ENCODE data around the gene CHADL.
"Not testable (repeated sequence)": the region's sequence is repeated elsewhere in the genome, so short reads cannot be mapped to it uniquely, and the experiment has no call there.

The CHADL gene

DNA sequence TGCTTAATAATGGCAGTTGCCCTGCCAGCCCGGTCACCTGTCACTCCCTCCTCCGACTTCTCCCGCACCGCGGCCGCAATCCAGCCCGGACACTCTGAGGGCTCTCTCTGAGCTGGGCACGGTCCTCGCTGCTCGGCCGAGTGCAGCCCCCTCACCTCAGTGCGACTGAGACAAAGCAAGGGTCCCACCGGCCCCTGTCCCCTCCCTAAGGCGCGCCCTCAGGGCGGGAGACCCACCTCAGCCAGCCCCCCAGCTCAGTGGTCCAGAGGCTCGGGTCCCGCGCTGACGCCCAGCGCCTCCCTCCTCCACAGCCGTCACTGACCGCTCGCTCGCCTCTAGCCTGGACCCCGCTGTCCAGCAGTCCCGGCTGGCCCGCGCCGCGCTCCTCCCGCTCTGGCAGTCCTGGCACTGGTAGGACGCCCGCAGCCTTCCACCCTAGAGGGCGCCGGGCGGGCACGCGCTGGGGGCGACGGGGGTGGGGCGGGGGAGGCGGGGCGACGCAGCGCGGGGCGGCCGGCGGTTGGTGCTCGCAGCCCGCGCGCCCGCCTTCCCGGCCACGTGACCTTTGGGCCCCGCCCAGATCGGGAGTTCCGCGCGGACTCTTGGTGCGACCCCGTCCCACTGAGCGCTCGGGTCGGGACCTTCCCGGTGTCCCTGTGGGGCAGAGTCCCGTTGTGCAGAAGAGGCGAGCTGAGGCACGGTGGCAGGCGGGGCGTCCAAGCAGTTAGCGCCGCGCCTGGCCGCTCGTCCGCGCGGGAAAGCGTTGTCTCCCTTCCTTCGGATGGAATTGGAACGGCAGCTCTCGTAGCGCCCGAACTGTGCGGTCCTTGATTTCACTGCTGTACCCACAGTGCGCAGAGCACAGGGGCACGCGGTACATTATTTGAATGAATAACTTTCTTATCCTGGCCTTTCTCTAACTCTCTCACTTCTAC lies 43.4 kb downstream of the CHADL start:
- peaks cover 10% of the 10 kb centered on the region for H3K4me1 Mint-ChIP-seq
- H3K4me3 Mint-ChIP-seq: peak overlapping the region; percentile 78
- ATAC-seq: peak; percentile 89
- DNase-seq (ENCODE audit: low spot score in 2 of 2): peak; percentile 77 to 91
- H3K9me3 Mint-ChIP-seq: no peaks in the 10 kb centered on the region
- no peaks in the 10 kb centered on the region for H3K36me3 Mint-ChIP-seq
- H3K27ac Mint-ChIP-seq: peak overlapping the region; percentile 12

DNA sequence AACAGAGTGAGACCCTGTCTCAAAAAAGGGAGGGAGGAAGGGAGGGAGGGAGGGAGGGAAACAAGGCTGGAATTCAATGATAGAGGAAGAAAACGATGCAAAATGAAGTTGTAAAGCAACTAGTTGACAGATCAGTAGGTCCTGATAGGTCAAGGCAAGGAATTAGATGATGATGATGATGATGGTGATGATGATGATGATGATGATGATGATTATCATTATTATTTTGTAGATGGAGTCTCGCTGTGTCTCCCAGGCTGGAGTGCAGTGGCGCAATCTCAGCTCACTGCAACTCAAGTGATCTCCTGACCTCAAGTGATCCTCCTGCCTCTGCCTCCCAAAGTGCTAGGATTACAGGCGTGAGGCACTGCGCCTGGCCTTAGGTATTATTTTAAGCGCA lies 46.9 kb downstream of the CHADL start:
- Mint-ChIP-seq H3K4me3 (no peak overlapping the region), H3K27ac (peak overlapping the region; percentile 10), H3K4me1 (peaks cover 10% of the 10 kb centered on the region), H3K9me3 (no peaks in the 10 kb centered on the region), H3K36me3 (no peaks in the 10 kb centered on the region)
- ATAC-seq (no peak), DNase-seq (ENCODE audit: low spot score in 2 of 2) (no peak)

DNA sequence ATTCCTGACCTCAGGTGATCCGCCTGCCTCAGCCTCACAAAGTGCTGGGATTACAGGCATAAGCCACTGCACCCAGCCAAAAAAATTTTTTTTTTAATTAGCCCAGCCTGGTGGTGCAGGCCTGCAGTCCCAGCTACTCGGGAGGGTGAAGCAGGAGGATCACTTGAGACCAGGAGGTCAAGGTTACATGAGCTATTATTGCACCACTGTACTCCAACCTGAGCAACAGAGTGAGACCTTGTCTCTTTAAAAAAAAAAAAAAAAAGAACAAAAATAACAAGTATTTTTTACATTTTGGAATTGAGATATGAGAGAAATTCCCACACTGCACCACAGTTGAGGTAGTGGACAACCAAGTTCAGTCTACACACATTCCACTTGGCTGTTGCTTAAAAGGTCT lies 49.3 kb downstream of the CHADL start:
- Mint-ChIP-seq H3K27ac (no peak overlapping the region), H3K9me3 (no peaks in the 10 kb centered on the region), H3K4me1 (no peaks in the 10 kb centered on the region), H3K4me3 (no peak overlapping the region), H3K36me3 (no peaks in the 10 kb centered on the region)
- ATAC-seq (no peak), DNase-seq (ENCODE audit: low spot score in 2 of 2) (no peak)

DNA sequence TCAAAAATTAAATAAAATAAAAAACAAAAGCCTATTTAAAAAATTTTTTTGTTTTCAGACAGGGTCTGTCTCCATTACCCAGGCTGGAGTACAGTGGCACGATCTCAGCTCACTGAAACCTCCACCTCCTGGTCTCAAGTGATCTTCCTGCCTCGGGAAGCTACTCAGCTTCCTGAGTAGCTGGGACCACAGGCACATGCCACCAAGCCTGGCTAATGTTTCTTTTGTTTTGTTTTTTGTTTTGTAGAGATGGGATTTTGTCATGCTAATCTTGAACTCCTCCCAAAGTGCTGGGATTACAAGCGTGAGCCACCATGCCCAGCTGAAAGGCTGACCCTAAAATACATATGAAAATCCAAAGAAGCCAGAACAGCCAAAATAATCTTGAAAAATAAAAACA lies 56.1 kb downstream of the CHADL start:
- Mint-ChIP-seq H3K4me1 (no peaks in the 10 kb centered on the region), H3K27ac (no peak overlapping the region), H3K4me3 (no peak overlapping the region), H3K9me3 (no peaks in the 10 kb centered on the region), H3K36me3 (peaks cover 14% of the 10 kb centered on the region)
- no peak for DNase-seq (ENCODE audit: low spot score in 2 of 2)
- ATAC-seq: no peak

DNA sequence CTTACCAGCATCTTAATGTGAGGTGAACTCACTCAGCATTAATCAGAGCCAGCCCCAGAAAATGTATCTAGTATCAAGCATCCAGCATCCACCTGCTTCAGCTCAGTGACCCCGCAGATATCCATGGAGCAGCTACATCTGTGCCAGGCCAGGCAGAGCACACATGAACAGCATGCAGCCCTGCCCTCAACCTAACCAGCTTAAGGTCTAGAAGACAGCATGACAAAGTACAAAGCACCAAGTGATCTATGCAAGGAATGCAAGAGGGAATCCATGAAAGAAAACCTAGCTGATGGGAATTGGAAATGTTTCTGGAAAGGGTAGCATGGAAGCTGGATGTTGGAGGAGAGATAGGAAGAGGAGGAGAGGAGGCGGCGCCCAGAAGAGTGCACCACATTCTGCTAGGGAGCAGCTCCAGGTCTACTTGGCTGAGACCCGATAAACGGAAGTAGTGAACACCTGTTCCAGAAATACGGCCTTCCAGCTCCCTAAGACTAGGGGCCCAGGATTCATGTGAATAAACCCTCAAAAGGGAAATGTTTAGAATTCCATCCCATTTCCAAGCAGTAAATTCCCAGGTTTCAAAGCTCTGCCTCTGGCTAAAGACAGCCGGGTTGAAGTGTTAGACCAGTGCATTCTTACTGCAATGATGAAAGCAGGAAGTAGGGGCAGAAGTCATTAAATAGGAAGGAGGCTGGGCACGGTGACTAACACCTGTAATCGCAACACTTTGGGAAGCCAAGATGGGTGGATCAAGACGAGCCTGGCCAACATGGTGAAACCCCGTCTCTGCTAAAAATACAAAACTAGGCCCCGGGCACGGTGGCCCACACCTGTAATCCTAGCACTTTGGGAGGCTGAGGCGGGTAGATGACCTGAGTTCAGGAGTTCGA lies 59.1 kb downstream of the CHADL start:
- ATAC-seq: no peak
- no peak for DNase-seq (ENCODE audit: low spot score in 2 of 2)
- peaks cover 45% of the 10 kb centered on the region for H3K36me3 Mint-ChIP-seq
- no peak overlapping the region for H3K4me3 Mint-ChIP-seq
- H3K27ac Mint-ChIP-seq: peak overlapping the region; percentile 43
- no peaks in the 10 kb centered on the region for H3K9me3 Mint-ChIP-seq
- peaks cover 5% of the 10 kb centered on the region for H3K4me1 Mint-ChIP-seq

DNA sequence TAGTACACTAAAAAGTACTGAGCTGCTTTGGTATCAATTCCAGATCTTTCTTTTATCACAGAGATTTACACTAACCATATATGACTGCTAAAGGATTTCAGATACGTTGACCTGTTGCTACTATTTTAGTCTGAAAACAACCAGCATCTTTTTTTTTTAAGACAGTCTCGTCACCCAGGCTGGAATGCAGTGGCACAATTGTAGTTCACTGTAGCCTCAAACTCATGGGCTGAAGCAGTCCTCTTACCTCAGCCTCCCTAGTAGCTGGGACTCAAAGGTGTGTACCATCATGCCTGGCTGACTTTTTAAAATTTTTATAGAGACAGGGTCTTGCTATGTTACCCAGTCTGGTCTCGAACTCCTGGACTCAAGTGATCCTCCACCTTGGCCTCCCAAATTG lies 59.8 kb downstream of the CHADL start:
- H3K9me3 Mint-ChIP-seq: no peaks in the 10 kb centered on the region
- peaks cover 5% of the 10 kb centered on the region for H3K4me1 Mint-ChIP-seq
- peak overlapping the region; percentile 43 for H3K27ac Mint-ChIP-seq
- H3K36me3 Mint-ChIP-seq: peaks cover 52% of the 10 kb centered on the region
- no peak overlapping the region for H3K4me3 Mint-ChIP-seq
- DNase-seq (ENCODE audit: low spot score in 2 of 2): no peak
- no peak for ATAC-seq

DNA sequence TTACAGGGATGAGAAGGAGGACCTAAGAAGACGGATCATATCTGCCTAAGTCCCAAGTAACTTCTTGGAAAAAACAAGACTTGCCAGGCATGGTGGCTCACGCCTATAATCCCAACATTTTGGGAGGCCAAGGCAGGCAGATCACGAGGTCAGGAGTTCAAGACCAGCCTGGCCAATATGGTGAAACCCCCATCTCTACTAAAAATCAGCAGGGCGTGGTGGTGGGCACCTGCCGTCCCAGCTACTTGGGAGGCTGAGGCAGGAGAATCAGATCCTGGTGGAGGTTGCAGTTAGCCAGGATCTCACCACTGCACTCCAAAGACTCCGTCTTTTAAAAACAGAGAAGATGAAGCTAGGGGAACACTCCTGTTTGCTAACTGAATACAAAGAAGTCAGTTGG lies 60.4 kb downstream of the CHADL start:
- Mint-ChIP-seq H3K36me3 (peaks cover 58% of the 10 kb centered on the region), H3K27ac (peak overlapping the region; percentile 43)
- not testable (repeated sequence) for H3K4me3 Mint-ChIP-seq; H3K9me3 Mint-ChIP-seq; DNase-seq (ENCODE audit: low spot score in 2 of 2); H3K4me1 Mint-ChIP-seq; ATAC-seq
